NCI-H774 (cell line): ENCODE data around the gene WFDC9.
"Not testable (repeated sequence)": the region's sequence is repeated elsewhere in the genome, so short reads cannot be mapped to it uniquely, and the experiment has no call there.

Experiments used
- DNase-seq: peaks from one replicate; lab custom pipeline; 2025; lab: John Stamatoyannopoulos, UW

Gene WFDC9

GRCh38 chr20:45631184-45631583 is at the start of gene WFDC9:
Gene WFDC9 (minus strand): TSS chr20:45631284. CDS start chr20:45610181, 21,103 bp downstream.
- no peak for DNase-seq

- DNase-seq: no peak
These were observed 48.6 kb upstream of the WFDC9 start for GRCh38 chr20:45679650-45680049.

- DNase-seq: no peak
These were observed 41.7 kb upstream of the WFDC9 start for GRCh38 chr20:45672765-45673164.

GRCh38 chr20:45670139-45670538 is 39.1 kb upstream of the WFDC9 start, which contains the start of gene WFDC11:
Gene WFDC11 (minus strand): TSS chr20:45670239. CDS start chr20:45650600, 19,639 bp downstream.
- no peak for DNase-seq

GRCh38 chr20:45657038-45657437 is 26.0 kb upstream of the WFDC9 start:
- DNase-seq: not testable (repeated sequence)

- not testable (repeated sequence) for DNase-seq
These were observed 20.6 kb upstream of the WFDC9 start for GRCh38 chr20:45651726-45652125.

- no peak for DNase-seq
These were observed 18.3 kb upstream of the WFDC9 start for GRCh38 chr20:45649312-45649863.

- DNase-seq: no peak
These were observed 16.5 kb upstream of the WFDC9 start for GRCh38 chr20:45647441-45648050.

GRCh38 chr20:45646875-45647274 is 15.8 kb upstream of the WFDC9 start:
- no peak for DNase-seq

GRCh38 chr20:45645869-45646268 is 14.8 kb upstream of the WFDC9 start:
- DNase-seq: not testable (repeated sequence)

GRCh38 chr20:45641076-45641475 is 10.0 kb upstream of the WFDC9 start:
- DNase-seq: not testable (repeated sequence)

- no peak for DNase-seq
These were observed 8.6 kb upstream of the WFDC9 start for GRCh38 chr20:45639687-45640086.

- DNase-seq: no peak
These were observed 5.4 kb upstream of the WFDC9 start for GRCh38 chr20:45636513-45636912.

- no peak for DNase-seq
These were observed 713 bp downstream of the WFDC9 start for GRCh38 chr20:45630371-45630770.

- DNase-seq: no peak
These were observed 1.5 kb downstream of the WFDC9 start, which contains the start of gene WFDC10A for GRCh38 chr20:45629496-45630100. Gene WFDC10A (plus strand): TSS chr20:45629739. CDS start chr20:45629814, 75 bp downstream.

GRCh38 chr20:45626540-45626939 is 4.5 kb downstream of the WFDC9 start:
- no peak for DNase-seq

GRCh38 chr20:45621593-45621992 is 9.5 kb downstream of the WFDC9 start:
- no peak for DNase-seq

- DNase-seq: no peak
These were observed 13.5 kb downstream of the WFDC9 start for GRCh38 chr20:45617591-45617990.

- DNase-seq: no peak
These were observed 18.8 kb downstream of the WFDC9 start for GRCh38 chr20:45612314-45612713.

GRCh38 chr20:45611054-45611453 is 20.0 kb downstream of the WFDC9 start:
- no peak for DNase-seq

GRCh38 chr20:45607810-45608209 is 23.3 kb downstream of the WFDC9 start:
- DNase-seq: no peak

GRCh38 chr20:45595235-45595634 is 35.8 kb downstream of the WFDC9 start:
- no peak for DNase-seq

- DNase-seq: no peak
These were observed 37.6 kb downstream of the WFDC9 start for GRCh38 chr20:45593498-45593897.
